CD4-positive, alpha-beta T cell treated with Interleukin-17A for 1 hour (primary cell): ENCODE data around the gene ZNF746.
"Not testable (repeated sequence)": the region's sequence is repeated elsewhere in the genome, so short reads cannot be mapped to it uniquely, and the experiment has no call there.

Source experiments
- DNase-seq: peaks from one replicate; pipeline ENCODE4 v3.0.0-alpha.2; 2020

The ZNF746 gene

GRCh38 chr7:149497467-149498261, at the start of gene ZNF746:
ZNF746 (minus strand) TSS chr7:149497809; CDS start chr7:149497536, 273 bp downstream.
- peak; percentile 83 for DNase-seq

- DNase-seq, result no peak
These were observed 49.5 kb upstream of the ZNF746 start for GRCh38 chr7:149547126-149547525.

- no peak for DNase-seq
These were observed 48.7 kb upstream of the ZNF746 start for GRCh38 chr7:149546331-149546730.

GRCh38 chr7:149544028-149544427, 46.4 kb upstream of the ZNF746 start:
- no peak for DNase-seq

- DNase-seq, result no peak
These were observed 35.0 kb upstream of the ZNF746 start for GRCh38 chr7:149532654-149533053.

GRCh38 chr7:149529136-149529718, 31.6 kb upstream of the ZNF746 start:
- DNase-seq, result no peak

GRCh38 chr7:149527414-149527813, 29.8 kb upstream of the ZNF746 start:
- no peak for DNase-seq

GRCh38 chr7:149525280-149525679, 27.7 kb upstream of the ZNF746 start:
- DNase-seq, result no peak

GRCh38 chr7:149524394-149524793, 26.8 kb upstream of the ZNF746 start:
- DNase-seq, result no peak

GRCh38 chr7:149510248-149510647, 12.6 kb upstream of the ZNF746 start:
- DNase-seq, result no peak

- no peak for DNase-seq
These were observed 12.2 kb upstream of the ZNF746 start for GRCh38 chr7:149509774-149510173.

- DNase-seq, result no peak
These were observed 7.9 kb upstream of the ZNF746 start for GRCh38 chr7:149505551-149505950.

- no peak for DNase-seq
These were observed 4.0 kb upstream of the ZNF746 start for GRCh38 chr7:149501651-149502050.

GRCh38 chr7:149500910-149501309, 3.3 kb upstream of the ZNF746 start:
- no peak for DNase-seq

- peak; percentile 12 for DNase-seq
These were observed 2.6 kb upstream of the ZNF746 start for GRCh38 chr7:149500201-149500600.

GRCh38 chr7:149498811-149499210, 1.2 kb upstream of the ZNF746 start:
- no peak for DNase-seq

GRCh38 chr7:149496642-149497391, 792 bp downstream of the ZNF746 start:
- peak; percentile 55 for DNase-seq

- DNase-seq, result no peak
These were observed 1.6 kb downstream of the ZNF746 start for GRCh38 chr7:149495785-149496641.

- no peak for DNase-seq
These were observed 2.8 kb downstream of the ZNF746 start for GRCh38 chr7:149494738-149495368.

- DNase-seq, result not testable (repeated sequence)
These were observed 3.6 kb downstream of the ZNF746 start for GRCh38 chr7:149493975-149494374.

GRCh38 chr7:149493366-149493765, 4.2 kb downstream of the ZNF746 start:
- DNase-seq, result no peak

- DNase-seq, result no peak
These were observed 7.4 kb downstream of the ZNF746 start for GRCh38 chr7:149490083-149490760.
